ENCODE data around the gene MAST3.
A peak's percentile ranks its signal among the peaks of the same experiment; 100 is the strongest.

MAST3 gene

GRCh38 chr19:18147396-18147795 is 49.8 kb downstream of the MAST3 start:
- Histone ChIP-seq H2BK5ac (ENCODE audit: low read depth, low read length, poor library complexity) (no peak overlapping the region), H4K12ac (ENCODE audit: low read depth, low read length) (no peak overlapping the region), H3K14ac (ENCODE audit: low read length) (no peak overlapping the region), H3K4me3 (ENCODE audit: low read depth, low read length) (no peak overlapping the region), H3K27me3 (ENCODE audit: insufficient read depth, low read length) (no peaks in the 10 kb centered on the region), H3K9ac (ENCODE audit: low read length) (no peak overlapping the region), H2AFZ (ENCODE audit: insufficient read depth, low read length, poor library complexity) (no peak overlapping the region), H2AK5ac (ENCODE audit: low read length) (no peak overlapping the region), H2BK12ac (ENCODE audit: low read length) (no peak overlapping the region), H3K23ac (ENCODE audit: low read length) (no peak overlapping the region), H3K4me1 (ENCODE audit: control insufficient read depth in 1 of 2, insufficient read depth in 2 of 2, low read length in 2 of 2) (no peaks in the 10 kb centered on the region), H4K8ac (ENCODE audit: low read depth, low read length) (no peak overlapping the region), H3K9me3 (ENCODE audit: insufficient read depth, low read depth, low read length) (no peaks in the 10 kb centered on the region), H3K36me3 (ENCODE audit: control insufficient read depth in 1 of 2, insufficient read depth in 2 of 2, low read length in 2 of 2) (peaks cover 10 to 17% of the 10 kb centered on the region in 2 experiments), H3K79me1 (ENCODE audit: low read length) (no peaks in the 10 kb centered on the region), H2BK120ac (ENCODE audit: insufficient read depth, low read length, poor library complexity) (no peak overlapping the region), H3K4ac (ENCODE audit: low read depth, low read length) (no peak overlapping the region), H4K91ac (ENCODE audit: low read depth, low read length) (no peak overlapping the region), H3K4me2 (ENCODE audit: low read length) (no peak overlapping the region), H3K79me2 (ENCODE audit: control insufficient read depth, insufficient read depth, low read length, poor library complexity) (no peaks in the 10 kb centered on the region), H3K27ac (ENCODE audit: low read depth, low read length) (no peak overlapping the region), H3K18ac (ENCODE audit: low read length) (no peak overlapping the region)
- WGBS (ENCODE audit: extremely low coverage, insufficient coverage, insufficient read length) = no CpG with 5 or more reads among the region's 13 CpGs
- DNase-seq = no peak

DNA sequence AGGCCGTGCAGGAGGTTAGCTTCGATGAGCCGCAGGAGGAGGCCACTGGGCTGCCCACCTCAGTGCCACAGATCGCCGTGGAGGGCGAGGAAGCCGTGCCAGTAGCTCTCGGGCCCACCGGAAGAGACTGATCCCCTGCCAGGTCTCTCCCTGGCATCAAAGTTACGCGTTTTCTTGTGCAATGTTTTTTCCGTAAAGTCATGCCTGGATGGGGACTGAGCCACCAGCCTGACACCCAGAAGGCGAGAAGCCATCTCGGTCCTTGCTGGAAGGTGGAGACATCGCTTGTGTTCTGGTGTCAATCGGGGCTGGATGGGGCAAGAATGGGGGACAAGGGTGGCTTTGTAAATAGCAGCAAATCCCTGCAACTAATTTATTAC is 52.0 kb downstream of the MAST3 start:
- peaks cover 11% of the 10 kb centered on the region for H3K79me1 ChIP-seq (ENCODE audit: low read length)
- no peaks in the 10 kb centered on the region for H3K27me3 ChIP-seq (ENCODE audit: insufficient read depth, low read length)
- no peaks in the 10 kb centered on the region for H3K9me3 ChIP-seq (ENCODE audit: insufficient read depth, low read depth, low read length)
- no peak overlapping the region for H4K91ac ChIP-seq (ENCODE audit: low read depth, low read length)
- peaks cover 13% of the 10 kb centered on the region for H3K79me2 ChIP-seq (ENCODE audit: control insufficient read depth, insufficient read depth, low read length, poor library complexity)
- H3K4me1 ChIP-seq (ENCODE audit: control insufficient read depth in 1 of 2, insufficient read depth in 2 of 2, low read length in 2 of 2) = peaks cover 8% of the 10 kb centered on the region in 2 experiments
- no peak overlapping the region for H3K4me3 ChIP-seq (ENCODE audit: low read depth, low read length)
- H2BK120ac ChIP-seq (ENCODE audit: insufficient read depth, low read length, poor library complexity) = no peak overlapping the region
- H2BK12ac ChIP-seq (ENCODE audit: low read length) = no peak overlapping the region
- peaks cover 6 to 12% of the 10 kb centered on the region in 2 experiments for H3K36me3 ChIP-seq (ENCODE audit: control insufficient read depth in 1 of 2, insufficient read depth in 2 of 2, low read length in 2 of 2)
- DNase-seq = no peak
- H3K18ac ChIP-seq (ENCODE audit: low read length) = no peak overlapping the region
- no peak overlapping the region for H3K9ac ChIP-seq (ENCODE audit: low read length)
- WGBS (ENCODE audit: extremely low coverage, insufficient coverage, insufficient read length) = no CpG with 5 or more reads among the region's 16 CpGs
- no peak overlapping the region for H2AFZ ChIP-seq (ENCODE audit: insufficient read depth, low read length, poor library complexity)
- H2BK5ac ChIP-seq (ENCODE audit: low read depth, low read length, poor library complexity) = no peak overlapping the region
- no peak overlapping the region for H3K4ac ChIP-seq (ENCODE audit: low read depth, low read length)
- no peak overlapping the region for H3K23ac ChIP-seq (ENCODE audit: low read length)
- H3K4me2 ChIP-seq (ENCODE audit: low read length) = no peak overlapping the region
- H2AK5ac ChIP-seq (ENCODE audit: low read length) = no peak overlapping the region
- no peak overlapping the region for H3K14ac ChIP-seq (ENCODE audit: low read length)
- H4K12ac ChIP-seq (ENCODE audit: low read depth, low read length) = no peak overlapping the region
- no peak overlapping the region for H3K27ac ChIP-seq (ENCODE audit: low read depth, low read length)
- no peak overlapping the region for H4K8ac ChIP-seq (ENCODE audit: low read depth, low read length)

- Histone ChIP-seq H3K27ac (ENCODE audit: low read depth, low read length) (no peak overlapping the region), H3K9me3 (ENCODE audit: insufficient read depth, low read depth, low read length) (no peaks in the 10 kb centered on the region), H3K14ac (ENCODE audit: low read length) (no peak overlapping the region), H4K91ac (ENCODE audit: low read depth, low read length) (no peak overlapping the region), H4K12ac (ENCODE audit: low read depth, low read length) (no peak overlapping the region), H2BK5ac (ENCODE audit: low read depth, low read length, poor library complexity) (no peak overlapping the region), H3K9ac (ENCODE audit: low read length) (peak overlapping the region; percentile 2), H2BK12ac (ENCODE audit: low read length) (no peak overlapping the region), H4K8ac (ENCODE audit: low read depth, low read length) (no peak overlapping the region), H3K4ac (ENCODE audit: low read depth, low read length) (no peak overlapping the region), H3K79me2 (ENCODE audit: control insufficient read depth, insufficient read depth, low read length, poor library complexity) (peaks cover 13% of the 10 kb centered on the region), H2AK5ac (ENCODE audit: low read length) (no peak overlapping the region), H3K23ac (ENCODE audit: low read length) (no peak overlapping the region), H3K27me3 (ENCODE audit: insufficient read depth, low read length) (no peaks in the 10 kb centered on the region), H3K36me3 (ENCODE audit: control insufficient read depth in 1 of 2, insufficient read depth in 2 of 2, low read length in 2 of 2) (peaks cover 10 to 15% of the 10 kb centered on the region in 2 experiments), H3K4me3 (ENCODE audit: low read depth, low read length) (no peak overlapping the region), H2AFZ (ENCODE audit: insufficient read depth, low read length, poor library complexity) (no peak overlapping the region), H2BK120ac (ENCODE audit: insufficient read depth, low read length, poor library complexity) (no peak overlapping the region), H3K79me1 (ENCODE audit: low read length) (peaks cover 11% of the 10 kb centered on the region), H3K4me1 (ENCODE audit: control insufficient read depth in 1 of 2, insufficient read depth in 2 of 2, low read length in 2 of 2) (peaks cover 8 to 9% of the 10 kb centered on the region in 2 experiments), H3K4me2 (ENCODE audit: low read length) (no peak overlapping the region), H3K18ac (ENCODE audit: low read length) (no peak overlapping the region)
- WGBS (ENCODE audit: extremely low coverage, insufficient coverage, insufficient read length) = no CpG with 5 or more reads among the region's 18 CpGs
- no peak for DNase-seq
These were observed 53.4 kb downstream of the MAST3 start for GRCh38 chr19:18150776-18151624.

DNA sequence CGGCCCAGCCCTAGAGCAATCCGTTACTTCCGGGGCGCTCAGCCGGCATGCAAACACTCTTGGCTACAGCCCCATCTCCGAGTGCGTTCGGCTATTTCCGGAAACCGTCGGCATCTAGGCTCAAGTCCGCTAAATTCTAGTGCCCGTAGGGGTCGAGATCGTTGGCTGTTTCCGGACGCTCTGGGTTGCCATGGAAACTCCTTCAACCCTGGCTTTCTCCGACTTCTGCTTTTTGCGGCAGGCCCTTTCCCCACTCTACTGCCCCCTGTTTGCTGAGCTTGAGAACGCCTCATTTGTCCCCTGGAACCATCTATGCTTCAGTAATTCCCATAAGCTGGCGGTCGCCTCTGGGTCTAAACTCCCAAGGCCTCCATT is 54.9 kb downstream of the MAST3 start:
- peak overlapping the region; percentile 55 for H2BK5ac ChIP-seq (ENCODE audit: low read depth, low read length, poor library complexity)
- H4K12ac ChIP-seq (ENCODE audit: low read depth, low read length) = no peak overlapping the region
- H2AFZ ChIP-seq (ENCODE audit: insufficient read depth, low read length, poor library complexity) = peak overlapping the region; percentile 72
- H4K8ac ChIP-seq (ENCODE audit: low read depth, low read length) = peak overlapping the region; percentile 88
- peak; percentile 100 for DNase-seq
- peaks cover 19 to 24% of the 10 kb centered on the region in 2 experiments for H3K36me3 ChIP-seq (ENCODE audit: control insufficient read depth in 1 of 2, insufficient read depth in 2 of 2, low read length in 2 of 2)
- peaks cover 8 to 9% of the 10 kb centered on the region in 2 experiments for H3K4me1 ChIP-seq (ENCODE audit: control insufficient read depth in 1 of 2, insufficient read depth in 2 of 2, low read length in 2 of 2)
- no peak overlapping the region for H3K23ac ChIP-seq (ENCODE audit: low read length)
- H3K79me1 ChIP-seq (ENCODE audit: low read length) = peaks cover 11% of the 10 kb centered on the region
- H3K4ac ChIP-seq (ENCODE audit: low read depth, low read length) = no peak overlapping the region
- H3K4me2 ChIP-seq (ENCODE audit: low read length) = peak overlapping the region; percentile 88
- WGBS (ENCODE audit: extremely low coverage, insufficient coverage, insufficient read length) = no CpG with 5 or more reads among the region's 22 CpGs
- peak overlapping the region; percentile 46 for H3K14ac ChIP-seq (ENCODE audit: low read length)
- H3K27me3 ChIP-seq (ENCODE audit: insufficient read depth, low read length) = no peaks in the 10 kb centered on the region
- no peak overlapping the region for H2BK12ac ChIP-seq (ENCODE audit: low read length)
- H3K9me3 ChIP-seq (ENCODE audit: insufficient read depth, low read depth, low read length) = no peaks in the 10 kb centered on the region
- H3K4me3 ChIP-seq (ENCODE audit: low read depth, low read length) = peak overlapping the region; percentile 60
- peak overlapping the region; percentile 57 for H4K91ac ChIP-seq (ENCODE audit: low read depth, low read length)
- peak overlapping the region; percentile 96 for H3K9ac ChIP-seq (ENCODE audit: low read length)
- H3K18ac ChIP-seq (ENCODE audit: low read length) = peak overlapping the region; percentile 56
- H3K27ac ChIP-seq (ENCODE audit: low read depth, low read length) = peak overlapping the region; percentile 95
- H2BK120ac ChIP-seq (ENCODE audit: insufficient read depth, low read length, poor library complexity) = peak overlapping the region; percentile 29
- peaks cover 13% of the 10 kb centered on the region for H3K79me2 ChIP-seq (ENCODE audit: control insufficient read depth, insufficient read depth, low read length, poor library complexity)
- no peak overlapping the region for H2AK5ac ChIP-seq (ENCODE audit: low read length)
